Fibroblast of lung (primary cell): Measurements from ENCODE around the gene RPH3AL. TPM values are rescaled to one million over a fixed set of nuclear protein-coding genes. Genes with fewer than 3 reads are reported as not detected.

Experiments
- DNase-seq, 2 donors: peaks; one replicate each; pipeline versions ENCODE4 v3.0.0 to v3.0.0-alpha.2; 2010; ENCODE audit warnings: low read depth in 2 of 2
- H2AFZ ChIP-seq: 2 replicates; pipeline ENCODE4 v1.5.1; 2012; ENCODE audit warnings: low read length, control low read depth, inconsistent platforms
- H3K27ac ChIP-seq: 2 replicates; pipeline ENCODE4 v1.5.1; 2011; ENCODE audit warnings: low read length, control low read depth; ENCODE audit not compliant: insufficient read depth
- H3K27me3 ChIP-seq: 2 replicates; pipeline ENCODE4 v1.5.1; 2011; ENCODE audit warnings: mild to moderate bottlenecking, low read length; ENCODE audit not compliant: control insufficient read depth, insufficient read depth
- H3K36me3 ChIP-seq: 2 replicates; pipeline ENCODE4 v1.5.1; 2011; ENCODE audit warnings: low read length; ENCODE audit not compliant: control insufficient read depth, insufficient read depth
- H3K4me1 ChIP-seq: 2 replicates; pipeline ENCODE4 v1.5.1; 2011; ENCODE audit warnings: low read length; ENCODE audit not compliant: control insufficient read depth, insufficient read depth; ENCODE audit errors: extremely low read depth
- H3K4me2 ChIP-seq: 2 replicates; pipeline ENCODE4 v1.5.1; 2011; ENCODE audit warnings: low read length, control low read depth; ENCODE audit not compliant: insufficient read depth; ENCODE audit errors: extremely low read depth
- H3K4me3 ChIP-seq, 4 experiments: fragments of 200-600 bp in 1 of 4; sonication (generic) in 1 of 4; replicated peaks in 1 of 4; 2 replicates each; pipeline ENCODE4 v1.5.1; 2011 to 2016; ENCODE audit warnings: low read length in 4 of 4, low read depth in 3 of 4, mild to moderate bottlenecking in 3 of 4, control low read depth in 2 of 4, inconsistent platforms in 1 of 4, mixed read lengths in 1 of 4; ENCODE audit not compliant: insufficient read depth in 1 of 4; ENCODE audit errors: control extremely low read depth in 1 of 4
- H3K79me2 ChIP-seq: 2 replicates; pipeline ENCODE4 v1.5.1; 2012; ENCODE audit warnings: mild to moderate bottlenecking, low read length, inconsistent platforms; ENCODE audit not compliant: control insufficient read depth, insufficient read depth
- H3K9ac ChIP-seq: 2 replicates; pipeline ENCODE4 v1.5.1; 2011; ENCODE audit warnings: mild to moderate bottlenecking, low read length, control low read depth; ENCODE audit not compliant: insufficient read depth
- H3K9me3 ChIP-seq: 2 replicates; pipeline ENCODE4 v1.5.1; 2012; ENCODE audit warnings: low read depth, low read length; ENCODE audit not compliant: control insufficient read depth, insufficient read depth
- H4K20me1 ChIP-seq: 2 replicates; pipeline ENCODE4 v1.5.1; 2011; ENCODE audit warnings: low read length; ENCODE audit not compliant: control insufficient read depth, insufficient read depth; ENCODE audit errors: extremely low read depth
- EZH2 ChIP-seq: IDR thresholded peaks from 2 replicates; pipeline ENCODE4 v1.5.1; 2012; ENCODE audit warnings: low read length, control low read depth, mild to moderate bottlenecking; ENCODE audit errors: missing control alignments
- polyA plus RNA-seq, 2 donors: library from polyadenylated mRNA; depleted of rRNA in 1 of 2; stranded (reverse) in 1 of 2; unstranded in 1 of 2; fragments of >200 nt; gene quantifications; 2 replicates each; pipeline ENCODE4 v1.2.1, GENCODE V29; 2011 to 2012; ENCODE audit warnings: missing spikeins in 1 of 2
- total RNA-seq: library from RNA; depleted of rRNA; stranded (reverse); fragments of >200 nt; gene quantifications from 2 replicates; pipeline ENCODE4 v1.2.1, GENCODE V29; 2014
- TF ChIP-seq, protein P1 (sequence below), 2 donors: IDR thresholded peaks in 1 of 2; conservative IDR thresholded peaks in 1 of 2; 1 replicate in 1 of 2; 2 replicates in 1 of 2; pipeline ENCODE4 v1.5.1; 2011 to 2012; ENCODE audit warnings: low read length in 2 of 2, control low read depth in 1 of 2, inconsistent platforms in 1 of 2, low read depth in 1 of 2, mild to moderate bottlenecking in 1 of 2

RPH3AL gene
- total and polyA plus RNA-seq, 2 donors (not counting 1 experiment from before 2014, with no cell fraction given) = 0.49 to 3.0 TPM

DNA sequence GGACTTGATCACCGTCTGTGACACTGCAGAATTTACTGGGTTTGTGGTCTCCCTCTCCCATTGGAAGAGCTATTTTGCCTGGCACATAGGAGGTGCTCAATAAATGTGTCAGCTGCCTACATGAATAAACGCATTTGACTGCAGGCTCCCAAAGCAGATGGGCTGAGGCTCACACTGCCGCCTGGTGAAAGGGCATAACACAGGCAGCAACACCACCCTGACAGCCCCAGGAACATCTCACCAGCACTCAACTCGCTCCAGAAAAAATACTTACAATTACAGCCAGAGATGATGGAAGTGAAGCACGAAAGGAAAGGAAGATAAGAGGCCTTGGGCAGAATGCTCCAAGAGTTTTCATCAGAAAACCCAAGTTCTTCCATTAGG is 73.9 kb downstream of the RPH3AL start:
- TF ChIP-seq, protein P1, sequence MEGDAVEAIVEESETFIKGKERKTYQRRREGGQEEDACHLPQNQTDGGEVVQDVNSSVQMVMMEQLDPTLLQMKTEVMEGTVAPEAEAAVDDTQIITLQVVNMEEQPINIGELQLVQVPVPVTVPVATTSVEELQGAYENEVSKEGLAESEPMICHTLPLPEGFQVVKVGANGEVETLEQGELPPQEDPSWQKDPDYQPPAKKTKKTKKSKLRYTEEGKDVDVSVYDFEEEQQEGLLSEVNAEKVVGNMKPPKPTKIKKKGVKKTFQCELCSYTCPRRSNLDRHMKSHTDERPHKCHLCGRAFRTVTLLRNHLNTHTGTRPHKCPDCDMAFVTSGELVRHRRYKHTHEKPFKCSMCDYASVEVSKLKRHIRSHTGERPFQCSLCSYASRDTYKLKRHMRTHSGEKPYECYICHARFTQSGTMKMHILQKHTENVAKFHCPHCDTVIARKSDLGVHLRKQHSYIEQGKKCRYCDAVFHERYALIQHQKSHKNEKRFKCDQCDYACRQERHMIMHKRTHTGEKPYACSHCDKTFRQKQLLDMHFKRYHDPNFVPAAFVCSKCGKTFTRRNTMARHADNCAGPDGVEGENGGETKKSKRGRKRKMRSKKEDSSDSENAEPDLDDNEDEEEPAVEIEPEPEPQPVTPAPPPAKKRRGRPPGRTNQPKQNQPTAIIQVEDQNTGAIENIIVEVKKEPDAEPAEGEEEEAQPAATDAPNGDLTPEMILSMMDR (conservative IDR thresholded peaks at IDR 0.05 in 1 of 2, IDR thresholded peaks at IDR 0.05 in 1 of 2; ENCODE audit: low read depth in 1 of 2, low read length in 2 of 2) = no peak
- no peak for TF ChIP-seq EZH2
- no peaks in the 10 kb centered on the region for H3K27me3 ChIP-seq
- no peak overlapping the region for H3K27ac ChIP-seq
- no peak overlapping the region for H3K4me3 ChIP-seq
- no peaks in the 10 kb centered on the region for H3K4me1 ChIP-seq
- no peaks in the 10 kb centered on the region for H3K79me2 ChIP-seq
- H3K36me3 ChIP-seq = no peaks in the 10 kb centered on the region
- no peaks in the 10 kb centered on the region for H3K9me3 ChIP-seq
- no peak for DNase-seq
- no peak overlapping the region for H2AFZ ChIP-seq
- H3K4me2 ChIP-seq = no peak overlapping the region
- no peak overlapping the region for H3K9ac ChIP-seq
- H4K20me1 ChIP-seq = no peaks in the 10 kb centered on the region

DNA sequence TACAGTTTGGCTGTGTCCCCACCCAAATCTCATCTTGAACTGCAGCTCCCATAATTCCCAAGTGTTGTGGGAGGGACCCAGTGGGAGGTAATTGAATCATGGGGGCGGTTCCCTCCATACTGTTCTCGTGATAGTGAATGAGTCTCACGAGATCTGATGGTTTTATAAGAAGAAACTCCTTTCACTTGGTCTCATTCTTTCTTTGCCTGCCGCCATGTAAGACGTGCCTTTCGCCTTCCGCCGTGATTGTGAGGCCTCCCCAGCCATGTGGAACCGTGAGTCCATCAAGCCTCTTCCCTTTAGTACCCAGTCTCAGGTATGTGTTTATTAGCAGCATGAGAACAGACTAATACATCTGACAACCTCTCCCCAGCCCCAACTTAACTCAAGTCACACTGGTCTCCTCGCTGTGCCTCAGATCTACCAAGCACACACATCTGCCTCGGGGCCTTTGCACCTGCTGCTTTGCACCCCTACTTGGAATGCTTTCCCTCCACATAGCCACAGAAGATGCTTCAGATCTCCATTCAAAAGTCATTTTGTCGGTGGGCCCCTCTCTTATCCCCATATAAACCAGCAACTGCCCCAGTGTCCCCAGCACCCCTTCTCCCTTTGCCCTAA is 74.4 kb downstream of the RPH3AL start:
- Histone ChIP-seq H3K36me3 (no peaks in the 10 kb centered on the region), H2AFZ (no peak overlapping the region), H3K4me3 (no peak overlapping the region), H3K27ac (no peak overlapping the region), H3K27me3 (no peaks in the 10 kb centered on the region), H3K4me2 (no peak overlapping the region), H4K20me1 (no peaks in the 10 kb centered on the region), H3K9ac (no peak overlapping the region), H3K9me3 (no peaks in the 10 kb centered on the region), H3K79me2 (no peaks in the 10 kb centered on the region), H3K4me1 (no peaks in the 10 kb centered on the region)
- DNase-seq = no peak
- no peak for TF ChIP-seq EZH2
- TF ChIP-seq, protein P1 (conservative IDR thresholded peaks at IDR 0.05 in 1 of 2, IDR thresholded peaks at IDR 0.05 in 1 of 2; ENCODE audit: low read depth in 1 of 2, low read length in 2 of 2) = no peak

DNA sequence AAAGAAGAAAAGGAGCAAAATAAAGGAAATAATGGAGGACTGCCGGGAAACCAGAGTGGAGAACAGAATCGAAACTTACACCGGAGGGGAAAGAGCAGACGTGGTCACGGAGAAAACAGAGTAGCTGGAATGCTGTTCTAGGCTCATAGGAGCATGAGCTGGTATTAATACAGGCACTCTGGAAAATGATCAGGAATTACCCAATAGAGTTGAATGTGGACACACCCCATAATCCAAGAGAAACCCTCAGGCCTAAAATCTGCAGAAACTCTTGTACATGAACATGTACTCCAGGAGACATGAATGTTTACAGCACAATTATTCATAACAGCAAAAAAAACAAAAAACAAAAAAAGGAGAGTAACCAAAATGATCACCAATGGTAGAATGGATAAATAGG is 77.7 kb downstream of the RPH3AL start:
- no peaks in the 10 kb centered on the region for H3K9me3 ChIP-seq
- DNase-seq = no peak
- no peaks in the 10 kb centered on the region for H3K79me2 ChIP-seq
- no peak overlapping the region for H3K27ac ChIP-seq
- H3K27me3 ChIP-seq = no peaks in the 10 kb centered on the region
- no peaks in the 10 kb centered on the region for H3K4me1 ChIP-seq
- no peak overlapping the region for H3K4me2 ChIP-seq
- H3K36me3 ChIP-seq = no peaks in the 10 kb centered on the region
- H3K4me3 ChIP-seq = no peak overlapping the region
- TF ChIP-seq EZH2 = no peak
- TF ChIP-seq, protein P1 (conservative IDR thresholded peaks at IDR 0.05 in 1 of 2, IDR thresholded peaks at IDR 0.05 in 1 of 2; ENCODE audit: low read depth in 1 of 2, low read length in 2 of 2) = no peak
- H2AFZ ChIP-seq = no peak overlapping the region
- no peak overlapping the region for H3K9ac ChIP-seq
- H4K20me1 ChIP-seq = no peaks in the 10 kb centered on the region
